Keratinocyte (primary cell): ENCODE results near the gene CES2.

Experiments used
- CTCF ChIP-seq, 3 experiments: IDR thresholded peaks in 1 of 3; conservative IDR thresholded peaks in 1 of 3; optimal IDR thresholded peaks in 1 of 3; 2 replicates in 2 of 3; 3 replicates in 1 of 3; pipeline versions ENCODE3 to v1.5.1; 2011; ENCODE audit warnings: low read length in 3 of 3, mild to moderate bottlenecking in 3 of 3, moderate library complexity in 2 of 3, control low read depth in 1 of 3, inconsistent platforms in 1 of 3; ENCODE audit not compliant: insufficient read depth in 2 of 3; ENCODE audit errors: extremely low read depth in 1 of 3
- EZH2 ChIP-seq: IDR thresholded peaks from one replicate; pipeline ENCODE4 v1.6.1; 2012; ENCODE audit warnings: inconsistent platforms, mild to moderate bottlenecking, low read length, moderate library complexity

GRCh38 chr16:66934138-66934838, 1.0 kb upstream of the CES2 start, which contains the start of gene CIAO2B:
- TF ChIP-seq CTCF (optimal IDR thresholded peaks at IDR 0.05 in 1 of 3, IDR thresholded peaks at IDR 0.05 in 1 of 3, conservative IDR thresholded peaks at IDR 0.05 in 1 of 3; ENCODE audit: extremely low read depth in 1 of 3, insufficient read depth in 2 of 3, low read length in 3 of 3) (no peak), EZH2 (no peak)
